ENCODE results near the gene CCDC91. TPM values are rescaled to one million over a fixed set of nuclear protein-coding genes. Genes with fewer than 3 reads are reported as not detected.

The CCDC91 gene
- total and polyA plus RNA-seq, 2 donors from 2014 or later, result 17.5 to 35.7 TPM

DNA sequence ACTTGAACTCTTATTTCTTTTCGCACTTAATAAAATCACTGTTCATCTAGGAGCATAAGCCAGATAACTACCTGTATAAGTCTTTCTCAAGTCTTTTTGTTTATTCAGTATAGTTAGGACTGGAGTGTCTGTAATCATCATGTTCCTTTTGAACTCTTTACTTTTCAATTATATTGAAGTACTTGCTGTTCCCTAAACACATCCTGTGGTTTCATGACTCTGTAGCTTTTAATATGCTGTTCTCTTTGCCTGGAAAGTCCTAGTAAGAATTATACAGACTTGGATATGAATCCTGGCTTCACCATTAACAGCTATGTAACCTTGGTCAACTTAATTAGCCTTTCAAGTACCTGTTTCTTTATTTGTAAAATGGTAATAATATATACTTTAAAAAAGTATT, 88.2 kb downstream of the CCDC91 start:
- no peaks in the 10 kb centered on the region for H3K9me3 ChIP-seq (ENCODE audit: control insufficient read depth in 2 of 3, insufficient read depth in 1 of 3, low read length in 3 of 3)
- no peak overlapping the region for H3K27ac ChIP-seq (ENCODE audit: low read depth in 2 of 2, low read length in 2 of 2)
- intact Hi-C loops (cut with DNase I), result no loop called here
- no peaks in the 10 kb centered on the region for H3K27me3 ChIP-seq (ENCODE audit: control insufficient read depth, insufficient read depth, low read length)
- DNase-seq, result no peak
- H3K9ac ChIP-seq (ENCODE audit: low read length in 3 of 3), result no peak overlapping the region
- no peak for FAIRE-seq
- H3K36me3 ChIP-seq (ENCODE audit: control insufficient read depth in 2 of 3, insufficient read depth in 3 of 3, low read length in 3 of 3), result no peaks in the 10 kb centered on the region
- TF ChIP-seq, protein P1, sequence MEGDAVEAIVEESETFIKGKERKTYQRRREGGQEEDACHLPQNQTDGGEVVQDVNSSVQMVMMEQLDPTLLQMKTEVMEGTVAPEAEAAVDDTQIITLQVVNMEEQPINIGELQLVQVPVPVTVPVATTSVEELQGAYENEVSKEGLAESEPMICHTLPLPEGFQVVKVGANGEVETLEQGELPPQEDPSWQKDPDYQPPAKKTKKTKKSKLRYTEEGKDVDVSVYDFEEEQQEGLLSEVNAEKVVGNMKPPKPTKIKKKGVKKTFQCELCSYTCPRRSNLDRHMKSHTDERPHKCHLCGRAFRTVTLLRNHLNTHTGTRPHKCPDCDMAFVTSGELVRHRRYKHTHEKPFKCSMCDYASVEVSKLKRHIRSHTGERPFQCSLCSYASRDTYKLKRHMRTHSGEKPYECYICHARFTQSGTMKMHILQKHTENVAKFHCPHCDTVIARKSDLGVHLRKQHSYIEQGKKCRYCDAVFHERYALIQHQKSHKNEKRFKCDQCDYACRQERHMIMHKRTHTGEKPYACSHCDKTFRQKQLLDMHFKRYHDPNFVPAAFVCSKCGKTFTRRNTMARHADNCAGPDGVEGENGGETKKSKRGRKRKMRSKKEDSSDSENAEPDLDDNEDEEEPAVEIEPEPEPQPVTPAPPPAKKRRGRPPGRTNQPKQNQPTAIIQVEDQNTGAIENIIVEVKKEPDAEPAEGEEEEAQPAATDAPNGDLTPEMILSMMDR (IDR thresholded peaks at IDR 0.05; ENCODE audit: borderline replicate concordance, extremely low read depth, insufficient read depth), result no peak
- H3K4me3 ChIP-seq (ENCODE audit: low read length in 3 of 3), result no peak overlapping the region
- no peaks in the 10 kb centered on the region for H3K4me1 ChIP-seq (ENCODE audit: control insufficient read depth in 2 of 3, insufficient read depth in 2 of 3, low read depth in 1 of 3, low read length in 3 of 3)

- Histone ChIP-seq H3K4me1 (ENCODE audit: control insufficient read depth in 2 of 3, insufficient read depth in 2 of 3, low read depth in 1 of 3, low read length in 3 of 3) (no peaks in the 10 kb centered on the region), H3K27me3 (ENCODE audit: control insufficient read depth, insufficient read depth, low read length) (no peaks in the 10 kb centered on the region), H3K9ac (ENCODE audit: low read length in 3 of 3) (no peak overlapping the region), H3K9me3 (ENCODE audit: control insufficient read depth in 2 of 3, insufficient read depth in 1 of 3, low read length in 3 of 3) (no peaks in the 10 kb centered on the region), H3K36me3 (ENCODE audit: control insufficient read depth in 2 of 3, insufficient read depth in 3 of 3, low read length in 3 of 3) (no peaks in the 10 kb centered on the region), H3K27ac (ENCODE audit: low read depth in 2 of 2, low read length in 2 of 2) (no peak overlapping the region), H3K4me3 (ENCODE audit: low read length in 3 of 3) (no peak overlapping the region)
- DNase-seq, result no peak
- intact Hi-C loops (cut with DNase I), result no loop called here
- TF ChIP-seq, protein P1 (IDR thresholded peaks at IDR 0.05; ENCODE audit: borderline replicate concordance, extremely low read depth, insufficient read depth), result no peak
- no peak for FAIRE-seq
Measured at GRCh38 chr12:28278960-28279359, 88.7 kb downstream of the CCDC91 start.

- FAIRE-seq, result no peak
- no peak overlapping the region for H3K27ac ChIP-seq (ENCODE audit: low read depth in 2 of 2, low read length in 2 of 2)
Measured at GRCh38 chr12:28286352-28286751, 96.1 kb downstream of the CCDC91 start.

More at GRCh38 chr12:28286352-28286751, 96.1 kb downstream of the CCDC91 start:
- intact Hi-C loops (cut with DNase I), result no loop called here
- TF ChIP-seq, protein P1 (IDR thresholded peaks at IDR 0.05; ENCODE audit: borderline replicate concordance, extremely low read depth, insufficient read depth), result no peak
- H3K9ac ChIP-seq (ENCODE audit: low read length in 3 of 3), result no peak overlapping the region
- H3K4me1 ChIP-seq (ENCODE audit: control insufficient read depth in 2 of 3, insufficient read depth in 2 of 3, low read depth in 1 of 3, low read length in 3 of 3), result no peaks in the 10 kb centered on the region
- no peaks in the 10 kb centered on the region for H3K36me3 ChIP-seq (ENCODE audit: control insufficient read depth in 2 of 3, insufficient read depth in 3 of 3, low read length in 3 of 3)
- DNase-seq, result no peak
- H3K4me3 ChIP-seq (ENCODE audit: low read length in 3 of 3), result no peak overlapping the region
- H3K27me3 ChIP-seq (ENCODE audit: control insufficient read depth, insufficient read depth, low read length), result no peaks in the 10 kb centered on the region
- H3K9me3 ChIP-seq (ENCODE audit: control insufficient read depth in 2 of 3, insufficient read depth in 1 of 3, low read length in 3 of 3), result peaks cover 0 to 12% (median 7%) of the 10 kb centered on the region in 3 donors

All from kidney (tissue), 14 donors.